Uterus (tissue), 4 donors: ENCODE measurements around the gene ZNF710. TPM values are rescaled to one million over a fixed set of nuclear protein-coding genes. Genes with fewer than 3 reads are reported as not detected.

ENCODE experiments used
- DNase-seq, 2 donors: peaks; one replicate each; pipeline ENCODE4 v3.0.0-alpha.2; 2019 to 2020
- H3K27ac ChIP-seq, 2 donors: fragments of 200-600 bp; sonication (generic); 1 replicate in 1 of 2; 2 replicates in 1 of 2; pipeline ENCODE4 v1.5.1; 2016 to 2018
- H3K27me3 ChIP-seq, 2 donors: fragments of 200-600 bp; sonication (generic); one replicate each; pipeline ENCODE4 v1.5.1; 2018 to 2019; ENCODE audit warnings: control low read depth in 1 of 2
- H3K36me3 ChIP-seq, 2 donors: fragments of 200-600 bp; sonication (generic); one replicate each; pipeline ENCODE4 v1.5.1; 2019; ENCODE audit warnings: control low read depth in 1 of 2
- H3K4me1 ChIP-seq, 2 donors: fragments of 200-600 bp; sonication (generic); one replicate each; pipeline ENCODE4 v1.5.1; 2018 to 2019; ENCODE audit warnings: control low read depth in 1 of 2
- H3K4me3 ChIP-seq, 2 donors: fragments of 200-600 bp; sonication (generic); 1 replicate in 1 of 2; 2 replicates in 1 of 2; pipeline ENCODE4 v1.5.1; 2018 to 2019; ENCODE audit warnings: mild to moderate bottlenecking in 1 of 2
- H3K9me3 ChIP-seq, 2 donors: fragments of 200-600 bp; sonication (generic); one replicate each; pipeline ENCODE4 v1.5.1; 2019; ENCODE audit warnings: control low read depth in 1 of 2
- CTCF ChIP-seq, 4 experiments: fragments of 200-600 bp in 2 of 4; fragments of 450-650 bp in 2 of 4; sonication (generic) in 2 of 4; IDR thresholded peaks; one replicate each; pipeline ENCODE4 v1.5.1; 2016 to 2019; ENCODE audit warnings: antibody characterized with exemption in 4 of 4, mild to moderate bottlenecking in 2 of 4, moderate library complexity in 1 of 4
- POLR2A ChIP-seq, 2 donors: fragments of 450-650 bp; IDR thresholded peaks; one replicate each; pipeline ENCODE4 v1.6.1; 2016; ENCODE audit warnings: antibody characterized with exemption in 2 of 2, mild to moderate bottlenecking in 1 of 2, moderate library complexity in 1 of 2
- intact Hi-C: fragments of 100-400 bp; cut with DNase I; formaldehyde crosslinking; loops from one replicate; pipeline ENCODE4 v1.15.1; 2023; ENCODE audit warnings: low total_unique reads
- total RNA-seq, 4 donors: library from RNA; depleted of rRNA in 3 of 4; stranded (reverse); fragments of >200 nt in 3 of 4; gene quantifications; one replicate each; pipeline versions ENCODE4 v1.1.0 to v1.2.4, GENCODE V29; 2014 to 2023
- donor health status: DM: yes; HTN: yes; CAD: no.

Gene ZNF710
- total RNA-seq, 4 donors from 2014 or later: 2.3 to 22.2 (median 8.4) TPM

GRCh38 chr15:90113166-90113565, 112.0 kb downstream of the ZNF710 start:
- H3K9me3 ChIP-seq: peaks cover 0 to 10% of the 10 kb centered on the region in 2 donors
- no peaks in the 10 kb centered on the region for H3K27me3 ChIP-seq
- intact Hi-C loops: no loop called here
- TF ChIP-seq POLR2A (IDR thresholded peaks at IDR 0.05) (no peak), CTCF (IDR thresholded peaks at IDR 0.05) (no peak)
- H3K4me1 ChIP-seq: no peaks in the 10 kb centered on the region
- no peak overlapping the region for H3K4me3 ChIP-seq
- no peak overlapping the region for H3K27ac ChIP-seq
- no peaks in the 10 kb centered on the region for H3K36me3 ChIP-seq
- no peak for DNase-seq

GRCh38 chr15:90114451-90114901, 113.4 kb downstream of the ZNF710 start:
- H3K4me3 ChIP-seq: no peak overlapping the region
- H3K27me3 ChIP-seq: no peaks in the 10 kb centered on the region
- H3K36me3 ChIP-seq: no peaks in the 10 kb centered on the region
- intact Hi-C loops: no loop called here
- TF ChIP-seq POLR2A (IDR thresholded peaks at IDR 0.05) (no peak), CTCF (IDR thresholded peaks at IDR 0.05) (no peak)
- DNase-seq: no peak
- H3K4me1 ChIP-seq: no peaks in the 10 kb centered on the region
- no peak overlapping the region for H3K27ac ChIP-seq
- peaks cover 0 to 10% of the 10 kb centered on the region in 2 donors for H3K9me3 ChIP-seq

- Histone ChIP-seq H3K9me3 (peaks cover 0 to 10% of the 10 kb centered on the region in 2 donors), H3K36me3 (no peaks in the 10 kb centered on the region), H3K4me3 (no peak overlapping the region), H3K4me1 (no peaks in the 10 kb centered on the region), H3K27me3 (no peaks in the 10 kb centered on the region), H3K27ac (no peak overlapping the region)
- intact Hi-C loops: no loop called here
- DNase-seq: no peak
- no peak for TF ChIP-seq POLR2A (IDR thresholded peaks at IDR 0.05)
- TF ChIP-seq CTCF (IDR thresholded peaks at IDR 0.05): no peak
Observed at GRCh38 chr15:90115783-90116182, 114.7 kb downstream of the ZNF710 start.

- H3K27me3 ChIP-seq: no peaks in the 10 kb centered on the region
- H3K9me3 ChIP-seq: peaks cover 0 to 9% of the 10 kb centered on the region in 2 donors
- no peak overlapping the region for H3K4me3 ChIP-seq
- no peaks in the 10 kb centered on the region for H3K36me3 ChIP-seq
- no peak overlapping the region for H3K27ac ChIP-seq
- intact Hi-C loops: no loop called here
- DNase-seq: no peak
- TF ChIP-seq POLR2A (IDR thresholded peaks at IDR 0.05) (no peak), CTCF (IDR thresholded peaks at IDR 0.05) (no peak)
- H3K4me1 ChIP-seq: no peaks in the 10 kb centered on the region
Observed at GRCh38 chr15:90119367-90119766, 118.2 kb downstream of the ZNF710 start.

- no peaks in the 10 kb centered on the region for H3K4me1 ChIP-seq
- intact Hi-C loops: no loop called here
Observed at GRCh38 chr15:90121086-90121485, 120.0 kb downstream of the ZNF710 start.

More at GRCh38 chr15:90121086-90121485, 120.0 kb downstream of the ZNF710 start:
- Histone ChIP-seq H3K9me3 (no peaks in the 10 kb centered on the region), H3K4me3 (no peak overlapping the region), H3K36me3 (no peaks in the 10 kb centered on the region), H3K27me3 (no peaks in the 10 kb centered on the region), H3K27ac (no peak overlapping the region)
- no peak for DNase-seq
- TF ChIP-seq CTCF (IDR thresholded peaks at IDR 0.05) (no peak), POLR2A (IDR thresholded peaks at IDR 0.05) (no peak)
